Cardiac muscle cell (in vitro differentiated cells and primary cell): ENCODE results near the gene RADIL. TPM values are rescaled to one million over a fixed set of nuclear protein-coding genes. Genes with fewer than 3 reads are reported as not detected.

ENCODE experiments used
- DNase-seq, 2 donors: peaks; one replicate each; pipeline versions ENCODE4 v3.0.0 to v3.0.0-alpha.2; 2010 to 2017; ENCODE audit warnings: low read depth in 1 of 2, low spot score in 1 of 2
- H3K27ac ChIP-seq: fragments of 200-600 bp; sonication (generic); 2 replicates; pipeline ENCODE4 v1.5.1; 2016
- H3K27me3 ChIP-seq: fragments of 200-600 bp; sonication (generic); 2 replicates; pipeline ENCODE4 v1.6.0; 2016; ENCODE audit warnings: control low read depth
- H3K36me3 ChIP-seq: fragments of 200-600 bp; sonication (generic); 2 replicates; pipeline ENCODE4 v1.5.1; 2016; ENCODE audit warnings: control low read depth
- H3K4me1 ChIP-seq: fragments of 200-600 bp; sonication (generic); 2 replicates; pipeline ENCODE4 v1.8.1; 2017; ENCODE audit warnings: low read depth, mild to moderate bottlenecking, mixed run types
- H3K4me3 ChIP-seq: fragments of 200-600 bp; sonication (generic); 2 replicates; pipeline ENCODE4 v1.5.1; 2016; ENCODE audit warnings: mild to moderate bottlenecking
- H3K9me3 ChIP-seq: fragments of 200-600 bp; sonication (generic); 2 replicates; pipeline ENCODE4 v1.5.1; 2017; ENCODE audit warnings: low read depth, mild to moderate bottlenecking, control low read depth
- polyA plus RNA-seq: library from polyadenylated mRNA; unstranded; fragments of >200 nt; fragmentation: Nextera tagmentation; extraction: Ambion mirVana; gene quantifications from 2 replicates; pipeline ENCODE4 v1.2.1, GENCODE V29; 2016
- total RNA-seq: library from RNA; depleted of rRNA; stranded (reverse); fragments of >200 nt; gene quantifications from 2 replicates; pipeline ENCODE4 v1.2.3, GENCODE V29; 2016
- TF ChIP-seq, protein P1 (sequence below): IDR thresholded peaks from 2 replicates; pipeline ENCODE4 v1.5.1; 2012; ENCODE audit warnings: low read depth, mild to moderate bottlenecking, low read length

The RADIL gene
- total and polyA plus RNA-seq, 2 experiments from 2014 or later: 41.6 to 110 TPM

DNA sequence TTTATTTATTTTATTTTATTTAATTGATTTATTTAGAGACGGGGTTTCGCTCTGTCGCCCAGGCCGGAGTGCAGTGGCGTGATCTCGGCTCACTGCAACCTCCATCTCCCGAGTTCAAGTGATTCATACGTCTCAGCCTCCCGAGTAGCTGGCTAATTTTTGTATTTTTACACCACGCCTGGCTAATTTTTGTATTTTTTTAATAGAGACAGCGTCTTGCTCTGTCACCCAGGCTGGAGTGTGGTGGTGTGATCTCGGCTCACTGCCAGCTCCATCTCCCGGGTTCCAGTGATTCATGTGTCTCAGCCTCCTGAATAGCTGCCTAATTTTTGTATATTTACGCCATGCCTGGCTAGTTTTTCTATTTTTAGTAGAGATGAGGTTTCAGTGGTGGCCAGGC is 73.8 kb downstream of the RADIL start:
- no peaks in the 10 kb centered on the region for H3K27me3 ChIP-seq
- TF ChIP-seq, protein P1, sequence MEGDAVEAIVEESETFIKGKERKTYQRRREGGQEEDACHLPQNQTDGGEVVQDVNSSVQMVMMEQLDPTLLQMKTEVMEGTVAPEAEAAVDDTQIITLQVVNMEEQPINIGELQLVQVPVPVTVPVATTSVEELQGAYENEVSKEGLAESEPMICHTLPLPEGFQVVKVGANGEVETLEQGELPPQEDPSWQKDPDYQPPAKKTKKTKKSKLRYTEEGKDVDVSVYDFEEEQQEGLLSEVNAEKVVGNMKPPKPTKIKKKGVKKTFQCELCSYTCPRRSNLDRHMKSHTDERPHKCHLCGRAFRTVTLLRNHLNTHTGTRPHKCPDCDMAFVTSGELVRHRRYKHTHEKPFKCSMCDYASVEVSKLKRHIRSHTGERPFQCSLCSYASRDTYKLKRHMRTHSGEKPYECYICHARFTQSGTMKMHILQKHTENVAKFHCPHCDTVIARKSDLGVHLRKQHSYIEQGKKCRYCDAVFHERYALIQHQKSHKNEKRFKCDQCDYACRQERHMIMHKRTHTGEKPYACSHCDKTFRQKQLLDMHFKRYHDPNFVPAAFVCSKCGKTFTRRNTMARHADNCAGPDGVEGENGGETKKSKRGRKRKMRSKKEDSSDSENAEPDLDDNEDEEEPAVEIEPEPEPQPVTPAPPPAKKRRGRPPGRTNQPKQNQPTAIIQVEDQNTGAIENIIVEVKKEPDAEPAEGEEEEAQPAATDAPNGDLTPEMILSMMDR: no peak
- H3K9me3 ChIP-seq: no peaks in the 10 kb centered on the region
- no peak overlapping the region for H3K4me3 ChIP-seq
- no peak for DNase-seq
- peaks cover 11% of the 10 kb centered on the region for H3K36me3 ChIP-seq
- H3K27ac ChIP-seq: no peak overlapping the region
- no peaks in the 10 kb centered on the region for H3K4me1 ChIP-seq

DNA sequence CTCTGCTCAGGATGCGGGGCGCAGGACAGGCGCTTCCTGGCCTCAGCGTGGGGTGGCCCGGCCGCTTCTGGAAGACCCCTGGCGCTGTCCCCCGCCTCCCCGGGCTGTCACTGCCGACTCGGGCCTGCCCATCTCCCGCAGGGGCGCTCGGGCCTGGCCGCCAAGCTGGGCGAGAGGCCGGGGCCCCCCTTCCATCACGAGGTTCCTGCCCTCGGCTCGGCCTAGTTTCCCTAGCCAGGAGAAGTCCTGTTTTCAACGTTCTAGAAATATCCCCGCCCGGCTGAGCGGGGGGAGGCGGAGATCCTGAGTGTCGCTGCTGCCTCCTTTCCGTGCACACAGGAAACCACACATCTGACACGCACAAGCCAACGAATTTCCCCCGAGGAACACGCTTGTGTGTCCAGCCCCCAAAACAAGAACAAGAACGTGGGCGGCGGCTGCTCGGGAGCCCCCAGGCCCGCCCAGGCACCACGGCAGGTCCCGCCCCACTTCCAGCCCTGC is 74.4 kb downstream of the RADIL start:
- Histone ChIP-seq H3K27me3 (no peaks in the 10 kb centered on the region), H3K4me1 (no peaks in the 10 kb centered on the region), H3K4me3 (no peak overlapping the region), H3K36me3 (peaks cover 9% of the 10 kb centered on the region), H3K9me3 (no peaks in the 10 kb centered on the region), H3K27ac (no peak overlapping the region)
- no peak for DNase-seq
- TF ChIP-seq, protein P1: no peak

DNA sequence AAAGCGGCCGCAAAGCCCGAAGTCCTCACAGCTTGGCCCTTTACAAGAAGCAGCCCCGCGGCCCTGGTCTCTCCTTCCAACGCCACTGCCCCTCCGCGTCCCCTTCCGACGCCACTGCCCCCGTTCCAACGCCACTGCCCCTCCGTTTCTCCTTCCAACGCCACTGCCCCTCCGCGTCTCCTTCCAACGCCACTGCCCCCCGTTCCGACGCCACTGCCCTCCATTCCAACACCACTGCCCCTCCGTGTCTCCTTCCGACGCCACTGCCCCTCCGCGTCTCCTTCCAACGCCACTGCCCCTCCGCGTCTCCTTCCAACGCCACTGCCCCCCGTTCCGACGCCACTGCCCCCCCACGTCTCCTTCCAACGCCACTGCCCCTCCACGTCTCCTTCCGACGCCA is 75.0 kb downstream of the RADIL start:
- no peaks in the 10 kb centered on the region for H3K27me3 ChIP-seq
- H3K9me3 ChIP-seq: no peaks in the 10 kb centered on the region
- H3K4me1 ChIP-seq: no peaks in the 10 kb centered on the region
- no peak overlapping the region for H3K27ac ChIP-seq
- TF ChIP-seq, protein P1: no peak
- H3K4me3 ChIP-seq: no peak overlapping the region
- DNase-seq: no peak
- peaks cover 5% of the 10 kb centered on the region for H3K36me3 ChIP-seq

DNA sequence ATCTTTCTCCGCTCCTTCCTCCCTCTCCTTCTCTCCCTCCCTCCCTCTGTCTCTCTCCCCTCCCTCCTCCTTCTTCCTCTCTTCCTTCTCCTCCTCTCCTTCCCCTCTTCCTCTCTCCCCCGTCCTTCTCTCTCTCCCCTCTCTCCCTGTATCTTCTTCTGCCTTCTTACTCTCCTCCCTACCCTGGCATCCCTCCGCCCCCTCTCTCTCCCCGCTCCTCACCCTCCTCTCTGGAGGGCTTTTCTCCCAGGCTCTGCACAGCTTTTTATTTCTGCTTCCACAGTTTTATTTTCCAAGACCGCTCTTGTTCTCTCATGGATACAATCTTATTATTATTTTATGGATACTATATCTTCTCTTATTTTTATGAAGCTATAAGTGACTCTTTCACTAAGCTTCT is 75.5 kb downstream of the RADIL start:
- Histone ChIP-seq H3K27me3 (no peaks in the 10 kb centered on the region), H3K4me3 (no peak overlapping the region), H3K36me3 (peaks cover 3% of the 10 kb centered on the region), H3K9me3 (no peaks in the 10 kb centered on the region), H3K27ac (no peak overlapping the region), H3K4me1 (no peaks in the 10 kb centered on the region)
- TF ChIP-seq, protein P1: no peak
- no peak for DNase-seq

DNA sequence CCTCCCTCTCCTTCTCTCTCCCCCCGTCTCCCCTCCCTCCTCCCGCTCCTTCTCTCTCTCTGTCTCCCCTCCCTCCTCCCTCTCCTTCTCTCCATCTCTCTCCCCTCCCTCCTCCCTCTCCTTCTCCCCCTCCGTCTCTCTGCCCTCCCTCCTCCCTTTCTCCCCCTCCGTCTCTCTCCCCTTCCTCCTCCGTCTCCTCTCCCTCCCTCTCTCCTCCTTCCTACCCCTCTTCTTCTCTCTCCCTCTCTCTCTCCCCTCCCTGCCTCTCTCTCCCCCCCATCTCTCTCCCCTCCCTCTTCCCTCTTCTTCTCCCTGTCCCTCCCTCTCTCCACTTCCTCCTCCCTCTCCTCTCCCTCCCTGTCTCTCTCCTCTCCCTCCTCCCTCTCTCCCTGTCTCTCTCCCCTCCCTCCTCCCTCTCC is 75.9 kb downstream of the RADIL start:
- H3K4me1 ChIP-seq: no peaks in the 10 kb centered on the region
- H3K27me3 ChIP-seq: no peaks in the 10 kb centered on the region
- H3K36me3 ChIP-seq: peaks cover 3% of the 10 kb centered on the region
- no peak overlapping the region for H3K27ac ChIP-seq
- no peak for DNase-seq
- H3K9me3 ChIP-seq: no peaks in the 10 kb centered on the region
- H3K4me3 ChIP-seq: no peak overlapping the region
- TF ChIP-seq, protein P1: no peak
